Astrocyte (in vitro differentiated cells and primary cell): ENCODE data around the gene HIC1. TPM values are rescaled to one million over a fixed set of nuclear protein-coding genes. Genes with fewer than 3 reads are reported as not detected.

Source experiments
- DNase-seq: peaks from one replicate; pipeline ENCODE4 v3.0.0-alpha.2; 2010; ENCODE audit warnings: low read depth
- FAIRE-seq: peaks from 2 replicates; lab custom pipeline; 2011; peaks lifted over from hg19 to GRCh38; lab: Jason Lieb, UNC
- H2AFZ ChIP-seq: 2 replicates; pipeline ENCODE4 v1.6.0; 2012; ENCODE audit warnings: low read depth, low read length, inconsistent platforms
- H3K27ac ChIP-seq: 2 replicates; pipeline ENCODE4 v1.5.1; 2011; ENCODE audit warnings: low read depth, low read length, inconsistent platforms
- H3K27me3 ChIP-seq: 2 replicates; pipeline ENCODE4 v1.6.0; 2011; ENCODE audit warnings: low read length, inconsistent platforms; ENCODE audit not compliant: insufficient read depth
- H3K36me3 ChIP-seq: 2 replicates; pipeline ENCODE4 v1.5.1; 2011; ENCODE audit warnings: low read length, inconsistent platforms; ENCODE audit not compliant: insufficient read depth
- H3K4me1 ChIP-seq: 2 replicates; pipeline ENCODE4 v1.5.1; 2011; ENCODE audit warnings: low read length, inconsistent platforms; ENCODE audit not compliant: insufficient read depth
- H3K4me2 ChIP-seq: 2 replicates; pipeline ENCODE4 v1.6.0; 2012; ENCODE audit warnings: low read length, inconsistent platforms
- H3K4me3 ChIP-seq: 2 replicates; pipeline ENCODE4 v1.5.1; 2011; ENCODE audit warnings: low read depth, mild to moderate bottlenecking, low read length, inconsistent platforms; ENCODE audit not compliant: insufficient read depth
- H3K79me2 ChIP-seq: 2 replicates; pipeline ENCODE4 v1.6.0; 2012; ENCODE audit warnings: mild to moderate bottlenecking, low read length, inconsistent platforms; ENCODE audit not compliant: insufficient read depth
- H3K9ac ChIP-seq: 2 replicates; pipeline ENCODE4 v1.6.0; 2012; ENCODE audit warnings: mild to moderate bottlenecking, low read length, inconsistent platforms
- H3K9me3 ChIP-seq: 2 replicates; pipeline ENCODE4 v1.5.1; 2012; ENCODE audit warnings: low read depth, mild to moderate bottlenecking, low read length, inconsistent platforms; ENCODE audit not compliant: insufficient read depth
- H4K20me1 ChIP-seq: 2 replicates; pipeline ENCODE4 v1.6.0; 2012; ENCODE audit warnings: low read length, inconsistent platforms; ENCODE audit not compliant: insufficient read depth
- H3K27ac Mint-ChIP-seq: one replicate; pipeline ENCODE4 v1.8.0; 2021; ENCODE audit warnings: mild to moderate bottlenecking, mixed read lengths; ENCODE audit not compliant: unreplicated experiment
- H3K27me3 Mint-ChIP-seq: one replicate; pipeline ENCODE4 v1.8.0; 2021; ENCODE audit warnings: low read depth, mixed read lengths; ENCODE audit not compliant: unreplicated experiment
- H3K36me3 Mint-ChIP-seq: one replicate; pipeline ENCODE4 v1.8.0; 2021; ENCODE audit warnings: low read depth, mixed read lengths; ENCODE audit not compliant: unreplicated experiment
- H3K4me1 Mint-ChIP-seq: one replicate; pipeline ENCODE4 v1.8.0; 2021; ENCODE audit warnings: low read depth, mixed read lengths; ENCODE audit not compliant: unreplicated experiment
- H3K4me3 Mint-ChIP-seq: one replicate; pipeline ENCODE4 v1.8.0; 2021; ENCODE audit warnings: mild to moderate bottlenecking, moderate library complexity, mixed read lengths; ENCODE audit not compliant: unreplicated experiment
- H3K9me3 Mint-ChIP-seq: one replicate; pipeline ENCODE4 v1.8.0; 2021; ENCODE audit warnings: mild to moderate bottlenecking, mixed read lengths; ENCODE audit not compliant: unreplicated experiment
- EZH2 ChIP-seq: IDR thresholded peaks from 2 replicates; pipeline ENCODE4 v1.6.1; 2012; ENCODE audit warnings: mild to moderate bottlenecking, low read length, inconsistent platforms; ENCODE audit not compliant: insufficient read depth
- total RNA-seq: library from RNA; stranded (reverse); gene quantifications from 2 replicates; pipeline ENCODE4 v1.2.1, GENCODE V29; 2021
- TF ChIP-seq, protein P1 (sequence below): IDR thresholded peaks from 2 replicates; pipeline ENCODE4 v1.5.1; 2011; ENCODE audit warnings: low read depth, mild to moderate bottlenecking, inconsistent platforms, low read length, moderate library complexity; ENCODE audit not compliant: insufficient read depth

HIC1 gene
- total RNA-seq, 1 donor from 2014 or later, result 9.0 TPM

DNA sequence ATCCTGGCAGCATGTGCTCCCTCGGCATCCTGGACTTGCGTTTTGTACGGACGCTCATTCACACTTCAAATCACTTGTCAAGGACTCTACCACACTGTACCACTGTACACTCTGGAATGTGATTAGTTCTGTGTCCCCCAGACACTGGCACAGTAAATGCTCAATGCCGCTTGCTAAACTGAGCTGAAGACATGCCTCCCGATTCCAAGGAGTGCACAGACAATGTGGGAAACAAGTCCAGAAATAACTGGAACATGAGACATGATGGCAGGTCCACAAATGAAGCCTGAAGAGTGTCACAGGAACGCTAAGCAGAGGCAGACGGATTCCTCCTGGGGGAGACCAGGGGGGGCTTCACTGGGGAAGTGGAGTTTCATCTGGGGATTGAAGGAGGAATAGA lies 22.1 kb downstream of the HIC1 start:
- H3K4me1 Mint-ChIP-seq, result peaks cover 25% of the 10 kb centered on the region
- Histone ChIP-seq H3K9ac (no peak overlapping the region), H4K20me1 (no peaks in the 10 kb centered on the region), H3K36me3 (peaks cover 4% of the 10 kb centered on the region), H3K4me1 (peaks cover 31% of the 10 kb centered on the region), H3K4me2 (no peak overlapping the region), H3K27ac (no peak overlapping the region), H3K79me2 (no peaks in the 10 kb centered on the region), H3K9me3 (no peaks in the 10 kb centered on the region), H3K4me3 (no peak overlapping the region), H2AFZ (no peak overlapping the region), H3K27me3 (no peaks in the 10 kb centered on the region)
- H3K9me3 Mint-ChIP-seq, result peaks cover 4% of the 10 kb centered on the region
- H3K4me3 Mint-ChIP-seq, result no peak overlapping the region
- DNase-seq (no peak), FAIRE-seq (no peak)
- no peaks in the 10 kb centered on the region for H3K27me3 Mint-ChIP-seq
- peaks cover 34% of the 10 kb centered on the region for H3K36me3 Mint-ChIP-seq
- TF ChIP-seq EZH2, result no peak
- TF ChIP-seq, protein P1, sequence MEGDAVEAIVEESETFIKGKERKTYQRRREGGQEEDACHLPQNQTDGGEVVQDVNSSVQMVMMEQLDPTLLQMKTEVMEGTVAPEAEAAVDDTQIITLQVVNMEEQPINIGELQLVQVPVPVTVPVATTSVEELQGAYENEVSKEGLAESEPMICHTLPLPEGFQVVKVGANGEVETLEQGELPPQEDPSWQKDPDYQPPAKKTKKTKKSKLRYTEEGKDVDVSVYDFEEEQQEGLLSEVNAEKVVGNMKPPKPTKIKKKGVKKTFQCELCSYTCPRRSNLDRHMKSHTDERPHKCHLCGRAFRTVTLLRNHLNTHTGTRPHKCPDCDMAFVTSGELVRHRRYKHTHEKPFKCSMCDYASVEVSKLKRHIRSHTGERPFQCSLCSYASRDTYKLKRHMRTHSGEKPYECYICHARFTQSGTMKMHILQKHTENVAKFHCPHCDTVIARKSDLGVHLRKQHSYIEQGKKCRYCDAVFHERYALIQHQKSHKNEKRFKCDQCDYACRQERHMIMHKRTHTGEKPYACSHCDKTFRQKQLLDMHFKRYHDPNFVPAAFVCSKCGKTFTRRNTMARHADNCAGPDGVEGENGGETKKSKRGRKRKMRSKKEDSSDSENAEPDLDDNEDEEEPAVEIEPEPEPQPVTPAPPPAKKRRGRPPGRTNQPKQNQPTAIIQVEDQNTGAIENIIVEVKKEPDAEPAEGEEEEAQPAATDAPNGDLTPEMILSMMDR, result no peak
- H3K27ac Mint-ChIP-seq, result peak overlapping the region; percentile 29

DNA sequence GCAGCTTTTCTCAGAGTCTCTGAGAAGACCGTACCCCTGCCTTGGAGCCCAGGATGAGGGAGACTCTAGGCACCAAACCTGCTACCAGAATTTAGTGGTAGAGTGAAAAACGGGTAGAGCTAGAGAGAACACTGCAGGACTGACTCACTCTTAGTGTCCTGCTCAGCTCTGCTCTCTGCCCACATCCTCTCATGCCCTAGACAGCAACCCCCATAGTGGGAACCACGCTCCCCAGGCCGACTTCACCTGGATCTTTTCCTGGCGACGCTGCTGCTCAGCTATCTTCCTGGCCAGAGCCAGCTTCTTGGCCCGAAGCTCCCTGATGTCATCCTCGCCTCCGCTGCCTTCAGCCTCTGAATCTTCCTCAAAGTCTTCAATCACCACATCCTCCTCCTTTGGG lies 26.7 kb downstream of the HIC1 start:
- Histone ChIP-seq H2AFZ (no peak overlapping the region), H3K9me3 (no peaks in the 10 kb centered on the region), H3K27me3 (no peaks in the 10 kb centered on the region), H3K4me2 (peak overlapping the region; percentile 46), H3K27ac (peak overlapping the region; percentile 82), H4K20me1 (no peaks in the 10 kb centered on the region), H3K79me2 (no peaks in the 10 kb centered on the region), H3K4me1 (peaks cover 40% of the 10 kb centered on the region), H3K4me3 (no peak overlapping the region), H3K36me3 (peaks cover 4% of the 10 kb centered on the region), H3K9ac (peak overlapping the region; percentile 61)
- FAIRE-seq, result peak; percentile 95
- TF ChIP-seq, protein P1, result no peak
- TF ChIP-seq EZH2, result no peak
- H3K36me3 Mint-ChIP-seq, result peaks cover 30% of the 10 kb centered on the region
- H3K27me3 Mint-ChIP-seq, result no peaks in the 10 kb centered on the region
- peak overlapping the region; percentile 50 for H3K4me3 Mint-ChIP-seq
- H3K27ac Mint-ChIP-seq, result peak overlapping the region; percentile 91
- H3K4me1 Mint-ChIP-seq, result peaks cover 42% of the 10 kb centered on the region
- peaks cover 4% of the 10 kb centered on the region for H3K9me3 Mint-ChIP-seq
- DNase-seq, result peak; percentile 77

- Histone ChIP-seq H3K4me1 (peaks cover 43% of the 10 kb centered on the region), H3K9me3 (no peaks in the 10 kb centered on the region), H2AFZ (no peak overlapping the region), H3K27ac (peak overlapping the region; percentile 82), H4K20me1 (no peaks in the 10 kb centered on the region), H3K36me3 (peaks cover 6% of the 10 kb centered on the region), H3K4me3 (no peak overlapping the region), H3K27me3 (no peaks in the 10 kb centered on the region), H3K79me2 (no peaks in the 10 kb centered on the region), H3K9ac (peak overlapping the region; percentile 61), H3K4me2 (peak overlapping the region; percentile 46)
- peaks cover 4% of the 10 kb centered on the region for H3K9me3 Mint-ChIP-seq
- H3K4me3 Mint-ChIP-seq, result peak overlapping the region; percentile 50
- peaks cover 45% of the 10 kb centered on the region for H3K4me1 Mint-ChIP-seq
- DNase-seq, result no peak
- TF ChIP-seq, protein P1, result no peak
- H3K36me3 Mint-ChIP-seq, result peaks cover 32% of the 10 kb centered on the region
- peak overlapping the region; percentile 91 for H3K27ac Mint-ChIP-seq
- FAIRE-seq, result no peak
- H3K27me3 Mint-ChIP-seq, result no peaks in the 10 kb centered on the region
Measured at GRCh38 chr17:2082003-2082781, 27.3 kb downstream of the HIC1 start.
